Measurements from ENCODE around the gene ARL4C. TPM values are rescaled to one million over a fixed set of nuclear protein-coding genes. Genes with fewer than 3 reads are reported as not detected.

Gene ARL4C
- total RNA-seq, 1 donor from 2014 or later, result 29.5 TPM

DNA sequence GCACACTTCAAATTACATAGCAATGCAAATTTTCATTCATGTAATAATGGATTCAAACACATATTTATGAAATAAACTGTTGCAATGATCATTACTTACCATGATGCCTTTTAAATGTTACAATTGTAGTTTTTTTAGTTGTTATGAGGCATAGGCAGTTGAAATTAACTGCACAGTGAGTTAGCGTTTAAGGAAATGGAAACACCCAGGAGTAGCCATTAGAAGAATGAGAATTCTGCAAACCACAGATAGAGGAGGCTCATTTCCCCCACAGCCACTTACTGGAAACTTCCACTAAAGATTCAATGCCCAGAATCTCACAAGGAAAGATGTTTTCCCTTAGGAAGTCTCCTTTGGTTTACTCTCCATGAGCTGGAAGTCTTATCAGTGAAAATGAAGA lies 8.4 kb downstream of the ARL4C start:
- H3K27ac Mint-ChIP-seq (ENCODE audit: unreplicated experiment), result no peak overlapping the region
- no peak overlapping the region for H3K4me3 Mint-ChIP-seq
- H3K4me1 Mint-ChIP-seq, result peaks cover 12% of the 10 kb centered on the region
- H3K9me3 Mint-ChIP-seq, result no peaks in the 10 kb centered on the region
- TF ChIP-seq, protein P1, sequence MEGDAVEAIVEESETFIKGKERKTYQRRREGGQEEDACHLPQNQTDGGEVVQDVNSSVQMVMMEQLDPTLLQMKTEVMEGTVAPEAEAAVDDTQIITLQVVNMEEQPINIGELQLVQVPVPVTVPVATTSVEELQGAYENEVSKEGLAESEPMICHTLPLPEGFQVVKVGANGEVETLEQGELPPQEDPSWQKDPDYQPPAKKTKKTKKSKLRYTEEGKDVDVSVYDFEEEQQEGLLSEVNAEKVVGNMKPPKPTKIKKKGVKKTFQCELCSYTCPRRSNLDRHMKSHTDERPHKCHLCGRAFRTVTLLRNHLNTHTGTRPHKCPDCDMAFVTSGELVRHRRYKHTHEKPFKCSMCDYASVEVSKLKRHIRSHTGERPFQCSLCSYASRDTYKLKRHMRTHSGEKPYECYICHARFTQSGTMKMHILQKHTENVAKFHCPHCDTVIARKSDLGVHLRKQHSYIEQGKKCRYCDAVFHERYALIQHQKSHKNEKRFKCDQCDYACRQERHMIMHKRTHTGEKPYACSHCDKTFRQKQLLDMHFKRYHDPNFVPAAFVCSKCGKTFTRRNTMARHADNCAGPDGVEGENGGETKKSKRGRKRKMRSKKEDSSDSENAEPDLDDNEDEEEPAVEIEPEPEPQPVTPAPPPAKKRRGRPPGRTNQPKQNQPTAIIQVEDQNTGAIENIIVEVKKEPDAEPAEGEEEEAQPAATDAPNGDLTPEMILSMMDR (conservative IDR thresholded peaks at IDR 0.05), result no peak
- H3K36me3 Mint-ChIP-seq (ENCODE audit: low read depth), result no peaks in the 10 kb centered on the region
- DNase-seq (ENCODE audit: low read depth, low spot score), result no peak
- H3K27me3 Mint-ChIP-seq (ENCODE audit: low read depth), result no peaks in the 10 kb centered on the region

- Mint-ChIP-seq H3K27me3 (ENCODE audit: low read depth) (no peaks in the 10 kb centered on the region), H3K4me1 (peaks cover 1% of the 10 kb centered on the region), H3K36me3 (ENCODE audit: low read depth) (no peaks in the 10 kb centered on the region), H3K9me3 (no peaks in the 10 kb centered on the region), H3K27ac (ENCODE audit: unreplicated experiment) (no peak overlapping the region), H3K4me3 (no peak overlapping the region)
- TF ChIP-seq, protein P1 (conservative IDR thresholded peaks at IDR 0.05), result no peak
- no peak for DNase-seq (ENCODE audit: low read depth, low spot score)
Observed at GRCh38 chr2:234487356-234487755, 9.5 kb downstream of the ARL4C start.

GRCh38 chr2:234483568-234484251 lies 13.2 kb downstream of the ARL4C start:
- no peak for DNase-seq (ENCODE audit: low read depth, low spot score)
- no peaks in the 10 kb centered on the region for H3K36me3 Mint-ChIP-seq (ENCODE audit: low read depth)
- H3K9me3 Mint-ChIP-seq, result peaks cover 3% of the 10 kb centered on the region
- H3K4me3 Mint-ChIP-seq, result no peak overlapping the region
- TF ChIP-seq, protein P1 (conservative IDR thresholded peaks at IDR 0.05), result peak; percentile 34
- H3K27me3 Mint-ChIP-seq (ENCODE audit: low read depth), result no peaks in the 10 kb centered on the region
- H3K27ac Mint-ChIP-seq (ENCODE audit: unreplicated experiment), result peak overlapping the region; percentile 35
- H3K4me1 Mint-ChIP-seq, result no peaks in the 10 kb centered on the region

GRCh38 chr2:234481301-234481700 lies 15.6 kb downstream of the ARL4C start:
- Mint-ChIP-seq H3K27me3 (ENCODE audit: low read depth) (no peaks in the 10 kb centered on the region), H3K36me3 (ENCODE audit: low read depth) (no peaks in the 10 kb centered on the region), H3K27ac (ENCODE audit: unreplicated experiment) (peak overlapping the region; percentile 57), H3K4me1 (no peaks in the 10 kb centered on the region), H3K4me3 (no peak overlapping the region), H3K9me3 (peaks cover 3% of the 10 kb centered on the region)
- no peak for DNase-seq (ENCODE audit: low read depth, low spot score)
- TF ChIP-seq, protein P1 (conservative IDR thresholded peaks at IDR 0.05), result no peak

DNA sequence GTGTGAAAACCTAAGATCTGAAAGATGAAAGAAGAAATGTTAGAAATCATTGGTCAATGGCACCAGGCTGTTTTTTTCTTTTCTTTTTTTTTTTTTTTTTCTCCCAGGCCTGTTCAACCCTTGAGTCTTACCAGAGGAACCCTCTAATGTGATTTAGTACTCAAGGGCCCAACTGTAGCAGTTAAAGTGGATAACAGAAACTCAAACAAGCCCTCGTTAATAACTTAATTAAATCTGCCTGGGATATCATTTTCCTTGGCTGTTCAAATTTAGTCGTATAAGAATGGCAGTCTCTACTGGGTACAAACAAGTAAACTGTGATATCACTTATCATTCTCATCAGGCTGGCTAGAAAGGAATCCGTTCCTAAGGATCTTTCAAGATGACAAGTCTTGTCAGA lies 16.5 kb downstream of the ARL4C start:
- H3K9me3 Mint-ChIP-seq, result peaks cover 3% of the 10 kb centered on the region
- H3K36me3 Mint-ChIP-seq (ENCODE audit: low read depth), result no peaks in the 10 kb centered on the region
- TF ChIP-seq, protein P1 (conservative IDR thresholded peaks at IDR 0.05), result no peak
- H3K27ac Mint-ChIP-seq (ENCODE audit: unreplicated experiment), result no peak overlapping the region
- DNase-seq (ENCODE audit: low read depth, low spot score), result no peak
- H3K4me1 Mint-ChIP-seq, result no peaks in the 10 kb centered on the region
- no peak overlapping the region for H3K4me3 Mint-ChIP-seq
- no peaks in the 10 kb centered on the region for H3K27me3 Mint-ChIP-seq (ENCODE audit: low read depth)

Measured in neural crest cell (in vitro differentiated cells).